ENCODE measurements around the gene IP6K3.

DNA sequence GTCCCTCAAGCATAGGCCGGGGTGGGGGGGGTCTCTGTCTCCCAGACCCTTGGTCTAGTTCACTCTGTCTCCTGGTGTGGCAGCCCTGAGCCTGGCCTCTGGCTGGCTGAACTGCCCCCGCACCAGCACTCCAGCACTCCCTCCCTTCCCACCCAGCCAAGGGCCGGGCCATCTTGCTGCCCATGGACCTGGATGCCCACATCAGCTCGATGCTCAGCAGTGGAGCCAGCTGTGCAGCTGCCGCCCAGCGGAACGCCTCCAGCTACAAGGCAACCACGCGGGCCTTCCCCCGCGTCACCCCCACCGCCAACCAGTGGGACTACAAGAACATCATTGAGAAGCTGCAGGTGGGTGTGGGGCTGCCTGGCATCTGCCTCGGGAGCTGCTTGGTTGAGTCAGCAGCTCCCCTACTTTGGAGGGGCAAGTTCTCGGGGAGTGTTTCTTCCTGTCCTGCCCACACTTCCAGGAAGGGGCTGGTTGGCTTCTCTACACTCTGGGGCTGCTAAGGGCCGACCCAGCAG is 63.6 kb downstream of the IP6K3 start:
- TF ChIP-seq, protein P1, sequence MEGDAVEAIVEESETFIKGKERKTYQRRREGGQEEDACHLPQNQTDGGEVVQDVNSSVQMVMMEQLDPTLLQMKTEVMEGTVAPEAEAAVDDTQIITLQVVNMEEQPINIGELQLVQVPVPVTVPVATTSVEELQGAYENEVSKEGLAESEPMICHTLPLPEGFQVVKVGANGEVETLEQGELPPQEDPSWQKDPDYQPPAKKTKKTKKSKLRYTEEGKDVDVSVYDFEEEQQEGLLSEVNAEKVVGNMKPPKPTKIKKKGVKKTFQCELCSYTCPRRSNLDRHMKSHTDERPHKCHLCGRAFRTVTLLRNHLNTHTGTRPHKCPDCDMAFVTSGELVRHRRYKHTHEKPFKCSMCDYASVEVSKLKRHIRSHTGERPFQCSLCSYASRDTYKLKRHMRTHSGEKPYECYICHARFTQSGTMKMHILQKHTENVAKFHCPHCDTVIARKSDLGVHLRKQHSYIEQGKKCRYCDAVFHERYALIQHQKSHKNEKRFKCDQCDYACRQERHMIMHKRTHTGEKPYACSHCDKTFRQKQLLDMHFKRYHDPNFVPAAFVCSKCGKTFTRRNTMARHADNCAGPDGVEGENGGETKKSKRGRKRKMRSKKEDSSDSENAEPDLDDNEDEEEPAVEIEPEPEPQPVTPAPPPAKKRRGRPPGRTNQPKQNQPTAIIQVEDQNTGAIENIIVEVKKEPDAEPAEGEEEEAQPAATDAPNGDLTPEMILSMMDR (IDR thresholded peaks at IDR 0.05; ENCODE audit: low read depth, low read length): no peak
- TF ChIP-seq EZH2phosphoT487 (IDR thresholded peaks at IDR 0.05; ENCODE audit: low read depth): no peak

All from OCI-LY3 (cell line).